ENCODE results near the gene OR8G1. TPM values are rescaled to one million over a fixed set of nuclear protein-coding genes. Genes with fewer than 3 reads are reported as not detected.

OR8G1 gene, protein sequence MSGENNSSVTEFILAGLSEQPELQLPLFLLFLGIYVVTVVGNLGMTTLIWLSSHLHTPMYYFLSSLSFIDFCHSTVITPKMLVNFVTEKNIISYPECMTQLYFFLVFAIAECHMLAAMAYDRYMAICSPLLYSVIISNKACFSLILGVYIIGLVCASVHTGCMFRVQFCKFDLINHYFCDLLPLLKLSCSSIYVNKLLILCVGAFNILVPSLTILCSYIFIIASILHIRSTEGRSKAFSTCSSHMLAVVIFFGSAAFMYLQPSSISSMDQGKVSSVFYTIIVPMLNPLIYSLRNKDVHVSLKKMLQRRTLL
- total RNA-seq = not detected in 2 replicates

DNA sequence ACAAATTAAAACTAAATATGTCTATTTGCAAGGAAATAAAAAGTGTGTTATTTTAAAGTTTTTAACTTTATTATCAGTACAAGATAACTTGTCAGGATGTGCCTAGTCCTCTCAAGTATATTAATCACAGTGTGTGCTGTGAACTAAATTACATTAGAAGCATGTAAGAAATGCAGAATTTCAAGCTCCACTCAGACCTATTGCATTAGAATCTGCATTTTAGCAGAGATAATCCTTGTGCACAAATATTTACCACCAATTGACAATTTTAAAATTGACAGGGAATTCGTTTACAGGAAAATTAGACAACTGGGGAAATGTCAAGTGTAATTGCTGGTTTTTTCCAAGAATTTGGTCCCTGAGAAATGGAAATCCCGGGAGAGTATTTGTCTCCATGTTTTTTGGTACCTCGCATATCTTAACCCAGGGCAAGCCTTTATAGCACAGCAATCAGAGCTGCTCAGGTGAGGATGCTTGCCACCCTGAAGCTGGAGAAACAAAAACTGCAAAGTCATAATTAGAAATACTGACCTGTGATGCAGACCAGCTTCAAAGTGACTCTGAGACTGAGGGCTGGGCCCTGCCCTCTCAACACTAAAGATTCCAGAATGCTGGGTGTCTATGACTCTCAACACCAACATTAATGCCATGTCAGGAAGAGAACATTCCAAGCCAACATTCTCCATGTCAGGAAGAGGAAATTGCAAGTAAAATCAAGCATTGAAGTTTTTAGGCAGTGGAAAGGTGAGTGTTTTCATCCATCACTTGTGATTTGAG is at the start of gene OR8G1:
OR8G1 (plus strand) TSS at position 475 of the 777 bp plus-strand sequence. CDS start 8,581 bp downstream, outside the sequence.
- no peaks in the 10 kb centered on the region for H3K36me3 ChIP-seq (ENCODE audit: control insufficient read depth, insufficient read depth, low read length)
- no peak for DNase-seq (ENCODE audit: low read depth)
- TF ChIP-seq, protein P1, sequence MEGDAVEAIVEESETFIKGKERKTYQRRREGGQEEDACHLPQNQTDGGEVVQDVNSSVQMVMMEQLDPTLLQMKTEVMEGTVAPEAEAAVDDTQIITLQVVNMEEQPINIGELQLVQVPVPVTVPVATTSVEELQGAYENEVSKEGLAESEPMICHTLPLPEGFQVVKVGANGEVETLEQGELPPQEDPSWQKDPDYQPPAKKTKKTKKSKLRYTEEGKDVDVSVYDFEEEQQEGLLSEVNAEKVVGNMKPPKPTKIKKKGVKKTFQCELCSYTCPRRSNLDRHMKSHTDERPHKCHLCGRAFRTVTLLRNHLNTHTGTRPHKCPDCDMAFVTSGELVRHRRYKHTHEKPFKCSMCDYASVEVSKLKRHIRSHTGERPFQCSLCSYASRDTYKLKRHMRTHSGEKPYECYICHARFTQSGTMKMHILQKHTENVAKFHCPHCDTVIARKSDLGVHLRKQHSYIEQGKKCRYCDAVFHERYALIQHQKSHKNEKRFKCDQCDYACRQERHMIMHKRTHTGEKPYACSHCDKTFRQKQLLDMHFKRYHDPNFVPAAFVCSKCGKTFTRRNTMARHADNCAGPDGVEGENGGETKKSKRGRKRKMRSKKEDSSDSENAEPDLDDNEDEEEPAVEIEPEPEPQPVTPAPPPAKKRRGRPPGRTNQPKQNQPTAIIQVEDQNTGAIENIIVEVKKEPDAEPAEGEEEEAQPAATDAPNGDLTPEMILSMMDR (IDR thresholded peaks at IDR 0.05; ENCODE audit: insufficient read depth, low read length, poor library complexity, severe bottlenecking) = no peak
- H3K4me3 ChIP-seq (ENCODE audit: low read depth, low read length) = no peak within 1 kb of the TSS
- no peaks in the 10 kb centered on the region for H3K27me3 ChIP-seq (ENCODE audit: control insufficient read depth, insufficient read depth, low read length)

DNA sequence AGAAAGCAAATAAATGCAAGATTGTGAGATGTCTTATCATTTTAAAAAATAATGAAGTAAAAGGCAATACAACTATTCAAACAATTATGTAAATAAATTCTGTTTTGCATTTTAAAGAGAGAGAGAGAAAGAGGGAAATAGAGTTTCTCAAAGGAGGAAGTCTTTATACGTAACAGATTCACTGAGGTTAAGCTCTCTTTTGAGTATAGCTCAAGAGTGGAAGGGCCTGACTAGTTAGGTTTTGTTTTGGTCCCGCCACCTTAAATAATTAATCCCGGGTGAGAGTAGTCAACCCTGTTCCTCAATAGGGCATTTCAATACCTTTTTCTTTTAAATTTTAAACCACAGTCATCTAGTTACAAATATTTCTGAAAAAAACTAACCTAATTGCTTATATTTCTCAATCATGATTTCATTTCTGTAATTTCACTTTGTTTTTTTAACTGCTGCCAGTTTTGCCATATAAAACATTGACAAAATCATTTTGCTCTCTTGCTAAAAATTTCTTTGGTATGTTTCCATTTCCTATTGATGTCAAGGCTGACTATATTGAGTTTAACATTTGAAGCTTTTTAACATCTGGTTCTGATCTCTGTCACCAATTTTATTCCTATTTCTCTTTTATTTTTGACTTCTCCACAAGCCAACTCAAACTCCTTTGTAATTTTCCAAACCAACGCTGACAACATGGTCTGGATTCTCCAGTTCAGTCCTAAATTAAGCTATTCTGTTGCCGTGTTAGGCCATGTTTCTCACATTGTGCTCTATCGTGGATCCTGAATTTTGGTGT is 47.5 kb upstream of the OR8G1 start:
- TF ChIP-seq, protein P1 (IDR thresholded peaks at IDR 0.05; ENCODE audit: insufficient read depth, low read length, poor library complexity, severe bottlenecking) = no peak
- Histone ChIP-seq H3K36me3 (ENCODE audit: control insufficient read depth, insufficient read depth, low read length) (no peaks in the 10 kb centered on the region), H3K27me3 (ENCODE audit: control insufficient read depth, insufficient read depth, low read length) (no peaks in the 10 kb centered on the region)

DNA sequence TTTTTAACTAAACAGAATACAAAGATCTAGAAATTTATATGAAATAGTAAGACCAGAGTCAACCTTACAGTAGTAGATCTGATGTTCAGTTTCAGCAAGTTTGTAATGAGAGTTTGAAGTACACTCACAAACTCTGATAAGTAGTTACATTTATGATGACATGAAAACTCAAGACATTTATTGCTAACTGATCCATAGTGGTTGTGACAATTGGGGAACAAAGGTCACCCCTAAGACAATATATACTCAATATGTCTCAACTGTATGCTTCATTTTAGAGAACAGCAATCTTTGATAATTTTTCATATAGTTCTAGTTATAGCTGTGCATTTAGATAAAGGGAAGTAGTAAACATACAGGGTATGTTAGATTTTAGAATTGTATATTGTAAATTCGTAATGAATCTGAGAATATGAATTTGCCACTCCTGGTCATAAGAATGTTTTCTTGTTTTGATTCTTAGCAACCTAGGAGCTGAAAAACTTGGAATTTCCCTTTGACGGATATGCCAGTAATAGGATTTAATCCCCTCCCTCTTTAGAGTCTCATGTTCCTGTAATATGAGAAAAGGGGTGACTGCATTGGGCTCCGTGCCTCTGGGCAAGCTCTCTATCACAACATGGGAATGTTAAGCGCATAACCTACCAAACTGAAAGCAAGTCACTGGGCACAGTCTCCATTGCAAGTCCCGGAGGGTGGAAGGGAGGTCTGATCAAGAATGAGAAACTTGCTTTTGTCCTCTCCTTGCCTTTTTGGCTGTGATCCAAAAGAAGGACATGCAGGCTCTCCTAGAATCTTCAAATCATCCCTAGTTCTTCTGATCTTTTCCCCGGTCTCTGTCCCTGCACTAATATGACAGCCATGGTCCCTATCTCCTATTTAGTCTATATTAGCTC is 46.4 kb upstream of the OR8G1 start:
- Histone ChIP-seq H3K27me3 (ENCODE audit: control insufficient read depth, insufficient read depth, low read length) (no peaks in the 10 kb centered on the region), H3K4me3 (ENCODE audit: low read depth, low read length) (no peak overlapping the region), H3K36me3 (ENCODE audit: control insufficient read depth, insufficient read depth, low read length) (no peaks in the 10 kb centered on the region)
- no peak for DNase-seq (ENCODE audit: low read depth)
- TF ChIP-seq, protein P1 (IDR thresholded peaks at IDR 0.05; ENCODE audit: insufficient read depth, low read length, poor library complexity, severe bottlenecking) = no peak

More for the DNA sequence above, 47.5 kb upstream of the OR8G1 start:
- H3K4me3 ChIP-seq (ENCODE audit: low read depth, low read length) = no peak overlapping the region
- no peak for DNase-seq (ENCODE audit: low read depth)

DNA sequence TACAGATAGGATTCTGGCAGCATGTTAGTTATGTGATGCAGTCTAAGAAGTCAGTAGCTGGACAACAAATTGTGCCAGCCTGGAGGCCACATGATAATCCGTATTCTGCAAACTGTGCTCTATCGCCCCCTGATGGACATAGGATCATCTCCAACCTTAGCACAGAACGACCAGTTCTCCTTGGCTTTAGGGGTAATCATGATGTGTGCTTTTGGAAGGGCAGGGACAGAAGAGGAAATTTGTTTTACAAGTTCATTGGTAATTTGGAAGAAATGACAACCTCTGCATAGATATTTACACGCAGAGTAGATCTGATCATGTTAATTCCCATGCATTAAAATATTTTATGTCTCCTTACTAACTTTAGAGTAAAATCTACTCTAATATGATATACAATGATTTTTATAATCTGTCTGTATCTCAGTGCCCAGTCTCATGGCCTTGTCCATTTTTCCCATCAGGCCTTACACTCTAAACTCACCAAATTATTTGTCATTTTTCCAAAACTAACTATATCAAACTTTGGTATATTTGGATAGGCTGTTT is 45.6 kb upstream of the OR8G1 start:
- H3K27me3 ChIP-seq (ENCODE audit: control insufficient read depth, insufficient read depth, low read length) = no peaks in the 10 kb centered on the region
- TF ChIP-seq, protein P1 (IDR thresholded peaks at IDR 0.05; ENCODE audit: insufficient read depth, low read length, poor library complexity, severe bottlenecking) = peak; percentile 82
- no peaks in the 10 kb centered on the region for H3K36me3 ChIP-seq (ENCODE audit: control insufficient read depth, insufficient read depth, low read length)
- no peak overlapping the region for H3K4me3 ChIP-seq (ENCODE audit: low read depth, low read length)
- peak; percentile 14 for DNase-seq (ENCODE audit: low read depth)

DNA sequence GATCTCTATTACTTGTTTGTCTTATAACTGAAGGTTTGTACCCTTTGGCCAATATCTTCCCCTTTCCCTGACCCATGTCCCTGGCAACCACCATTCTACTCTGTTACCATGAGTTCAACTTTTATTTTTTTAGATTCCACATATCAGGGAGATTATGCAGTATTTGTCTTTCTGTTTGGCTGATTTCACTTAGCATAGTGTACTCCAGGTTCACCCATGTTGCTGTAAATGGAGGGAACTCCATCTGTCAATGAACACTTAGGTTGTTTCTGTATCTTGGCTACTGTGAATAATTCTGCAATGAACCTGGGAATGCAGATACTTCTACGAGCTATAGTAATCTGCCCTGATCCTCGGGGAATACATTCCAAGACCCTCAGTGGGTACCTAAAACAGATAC is 42.9 kb upstream of the OR8G1 start:
- TF ChIP-seq, protein P1 (IDR thresholded peaks at IDR 0.05; ENCODE audit: insufficient read depth, low read length, poor library complexity, severe bottlenecking) = no peak
- DNase-seq (ENCODE audit: low read depth) = no peak
- no peaks in the 10 kb centered on the region for H3K27me3 ChIP-seq (ENCODE audit: control insufficient read depth, insufficient read depth, low read length)
- no peak overlapping the region for H3K4me3 ChIP-seq (ENCODE audit: low read depth, low read length)
- no peaks in the 10 kb centered on the region for H3K36me3 ChIP-seq (ENCODE audit: control insufficient read depth, insufficient read depth, low read length)

Measured in kidney epithelial cell (primary cell).